Left hindlimb (tissue), 1 donor: ENCODE data around the gene FOXO3B.
"Not testable (repeated sequence)": the region's sequence is repeated elsewhere in the genome, so short reads cannot be mapped to it uniquely, and the experiment has no call there.

Experiments used
- DNase-seq: peaks from one replicate; pipeline ENCODE4 v3.0.0-alpha.2; 2018

The FOXO3B gene

DNA sequence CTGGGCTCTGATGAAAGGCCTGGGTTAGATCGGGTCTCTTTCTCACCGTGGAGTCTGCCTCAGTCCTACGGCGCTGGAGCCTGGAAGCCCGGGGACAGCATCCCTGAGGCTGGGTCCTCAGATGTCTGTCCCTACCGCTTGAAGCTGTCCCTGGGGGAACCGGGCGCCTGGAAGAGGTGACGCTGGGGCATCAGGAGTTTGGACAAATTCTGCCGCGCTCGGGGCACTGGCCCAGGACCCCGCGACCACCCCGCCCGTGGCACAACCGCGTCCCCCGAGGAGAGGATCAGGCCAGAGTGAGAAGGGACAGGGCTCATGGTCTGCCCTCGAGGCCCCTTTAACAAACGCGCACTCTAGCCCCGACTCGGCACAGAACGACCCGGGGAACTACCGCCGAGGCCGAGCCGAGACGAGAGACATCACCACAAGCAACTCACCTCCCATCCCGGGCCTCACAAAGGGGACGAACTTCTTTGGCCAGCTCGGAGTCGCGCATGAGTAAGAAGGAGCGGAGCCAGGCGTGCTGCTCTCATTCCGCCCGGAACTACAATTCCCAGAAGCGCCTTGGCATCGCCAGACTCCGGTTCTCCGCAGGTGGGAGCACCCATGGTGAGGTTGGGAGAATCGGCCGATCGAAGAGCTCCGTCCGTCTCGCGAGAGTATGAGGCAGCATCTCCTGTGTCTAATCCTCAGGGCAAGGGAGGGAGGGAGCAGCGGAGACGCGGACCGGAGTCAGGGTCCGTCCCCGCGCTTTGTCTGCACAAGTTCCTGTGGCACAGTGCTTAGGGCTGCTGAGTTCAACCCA is at the start of gene FOXO3B:
Gene FOXO3B (minus strand): TSS at position 548 of the 805 bp plus-strand sequence. CDS start 663 bp downstream, outside the sequence.
- DNase-seq: peak; percentile 90

GRCh38 chr17:18723509-18723908 is 41.4 kb upstream of the FOXO3B start:
- not testable (repeated sequence) for DNase-seq

GRCh38 chr17:18722612-18723011 is 40.5 kb upstream of the FOXO3B start:
- DNase-seq: not testable (repeated sequence)

- DNase-seq: not testable (repeated sequence)
Observed at GRCh38 chr17:18721775-18722547, 39.8 kb upstream of the FOXO3B start.

- DNase-seq: not testable (repeated sequence)
Observed at GRCh38 chr17:18719428-18720110, 37.5 kb upstream of the FOXO3B start.

DNA sequence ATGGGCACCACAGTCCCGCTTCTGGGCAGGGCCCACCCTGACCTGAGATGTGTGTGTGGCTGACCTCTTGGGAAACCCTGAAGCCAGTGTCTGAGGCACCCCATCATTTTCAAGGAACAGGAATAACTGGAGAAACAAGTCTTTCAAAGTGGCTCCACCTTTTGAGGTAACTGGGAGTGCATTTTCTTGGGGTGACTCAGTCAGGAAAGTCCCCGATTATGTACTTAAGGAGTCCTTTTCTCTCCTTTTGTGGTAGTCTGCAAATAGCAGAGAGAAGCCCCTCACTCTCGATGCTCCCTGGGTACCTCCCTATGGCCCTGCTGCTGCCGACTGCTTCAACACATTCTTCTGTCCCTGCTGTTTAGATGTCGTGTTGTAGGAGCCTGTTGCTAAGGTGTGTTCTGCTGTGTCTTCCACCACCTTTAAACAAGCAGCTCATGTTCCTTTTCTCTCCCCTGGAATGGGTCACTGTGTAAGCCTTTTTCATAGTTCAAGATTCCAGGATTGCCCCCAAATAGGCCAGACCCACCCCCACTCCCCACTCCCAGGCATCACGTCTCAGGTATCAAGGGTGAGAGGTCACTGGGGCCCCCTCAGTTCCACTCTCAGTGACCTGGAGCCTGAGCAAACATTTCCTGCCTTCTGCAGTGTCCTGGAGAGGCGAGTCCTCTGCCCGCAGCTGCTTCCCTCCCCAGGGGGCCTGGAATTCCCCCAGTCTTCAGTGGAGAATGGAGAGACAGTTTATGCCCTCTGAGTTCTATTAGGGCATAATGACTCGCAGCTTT is 36.7 kb upstream of the FOXO3B start:
- peak; percentile 36 for DNase-seq

DNA sequence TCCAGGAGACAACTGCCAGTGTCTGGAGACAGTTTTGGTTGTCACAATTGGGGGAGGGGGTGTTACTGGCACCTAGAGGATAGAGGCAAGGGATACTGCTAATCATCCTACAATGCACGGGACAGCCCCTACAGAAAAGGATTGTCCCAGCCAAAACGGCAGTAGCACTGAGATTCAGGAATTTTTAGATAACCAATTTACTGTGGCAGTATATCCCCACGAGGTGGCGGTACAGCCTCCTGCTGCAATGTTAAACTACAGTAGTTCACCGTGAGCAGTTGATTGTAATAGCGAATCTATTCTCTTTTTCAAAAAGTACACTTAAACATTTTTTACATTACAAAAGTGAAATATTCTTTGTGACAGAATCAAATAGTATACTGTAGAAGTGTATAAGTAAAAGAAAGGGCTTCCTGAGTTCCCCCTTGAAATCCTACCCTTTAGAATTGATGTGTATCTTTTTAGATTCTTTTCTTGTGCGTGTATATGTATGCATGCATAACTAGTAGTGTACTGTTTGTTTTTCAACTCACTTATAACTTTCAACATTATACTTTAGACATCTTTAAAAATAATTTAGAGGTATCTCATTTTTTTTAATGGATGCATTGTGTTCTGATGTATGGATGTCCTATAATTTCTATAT is 30.4 kb upstream of the FOXO3B start:
- peak; percentile 70 for DNase-seq

DNA sequence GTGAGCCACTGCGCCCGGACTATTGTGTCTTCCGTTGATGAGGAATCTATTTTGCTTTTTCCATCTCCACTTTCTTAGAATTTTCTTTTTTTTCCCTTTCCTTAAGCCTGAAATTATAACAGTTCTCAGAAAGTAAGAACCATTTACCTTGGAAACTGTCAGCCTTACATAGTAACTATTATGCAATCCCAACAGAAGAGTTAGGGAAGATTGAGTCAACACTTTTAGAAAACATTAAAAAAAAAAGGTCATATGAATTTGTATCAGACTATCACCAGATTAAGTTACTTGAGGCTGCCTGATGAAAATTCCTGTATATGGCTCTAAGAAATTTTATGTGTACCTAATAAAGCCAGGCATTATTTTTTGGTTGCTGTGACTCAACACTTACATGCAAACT is 26.1 kb upstream of the FOXO3B start:
- not testable (repeated sequence) for DNase-seq

GRCh38 chr17:18705955-18706354 is 23.8 kb upstream of the FOXO3B start:
- DNase-seq: not testable (repeated sequence)

DNA sequence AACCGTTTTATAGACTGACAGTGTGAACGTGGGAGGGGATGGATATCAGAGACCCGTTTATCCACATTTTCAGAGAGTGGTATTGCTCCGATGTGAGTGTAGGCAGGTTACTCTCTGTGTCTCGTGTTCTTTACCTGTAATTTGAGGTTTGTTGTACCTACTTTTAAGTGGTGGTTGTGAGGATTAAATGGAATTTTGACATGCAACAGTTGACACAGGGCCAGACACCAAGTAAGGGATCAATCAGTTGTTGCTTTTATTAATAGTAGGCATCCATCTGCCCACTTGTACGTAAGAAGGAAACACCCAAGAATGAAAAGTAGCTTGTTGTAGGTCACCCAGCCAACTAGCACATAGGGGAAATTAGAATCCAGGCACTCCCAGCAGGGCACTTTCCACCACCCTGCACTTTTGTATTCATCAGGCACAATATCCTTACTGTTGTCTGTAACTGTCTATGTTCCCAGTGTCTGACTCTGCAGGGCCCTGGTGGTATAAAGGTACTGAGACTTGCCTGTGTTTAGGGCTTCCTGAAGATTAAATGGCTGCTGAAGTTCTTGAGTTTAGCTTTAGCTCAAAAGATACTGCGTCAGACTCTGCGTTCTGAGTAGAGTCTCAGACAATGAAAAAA is 16.5 kb upstream of the FOXO3B start:
- DNase-seq: not testable (repeated sequence)

- not testable (repeated sequence) for DNase-seq
Observed at GRCh38 chr17:18695143-18695542, 13.0 kb upstream of the FOXO3B start.

DNA sequence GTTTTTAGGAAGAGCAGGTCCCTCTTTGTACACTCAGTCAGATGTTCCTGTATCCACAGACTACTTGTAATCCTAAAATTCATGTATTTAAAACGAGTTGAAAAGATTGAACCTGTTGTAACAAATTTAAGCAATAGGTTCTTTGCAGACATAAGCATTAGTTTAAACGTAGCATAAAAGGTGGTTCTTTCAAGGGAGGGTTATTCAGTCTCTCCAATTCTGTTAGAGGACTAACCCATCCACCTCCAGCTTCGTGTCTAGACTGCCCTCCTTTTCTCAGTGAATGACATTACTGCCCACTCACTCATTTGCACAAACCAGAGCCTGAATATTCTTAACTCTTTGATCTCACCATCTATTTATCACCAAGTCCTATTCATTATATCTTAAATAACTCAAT is 554 bp upstream of the FOXO3B start:
- DNase-seq: not testable (repeated sequence)

GRCh38 chr17:18677381-18677780 is 4.7 kb downstream of the FOXO3B start:
- not testable (repeated sequence) for DNase-seq

GRCh38 chr17:18676928-18677327 is 5.2 kb downstream of the FOXO3B start:
- DNase-seq: not testable (repeated sequence)

DNA sequence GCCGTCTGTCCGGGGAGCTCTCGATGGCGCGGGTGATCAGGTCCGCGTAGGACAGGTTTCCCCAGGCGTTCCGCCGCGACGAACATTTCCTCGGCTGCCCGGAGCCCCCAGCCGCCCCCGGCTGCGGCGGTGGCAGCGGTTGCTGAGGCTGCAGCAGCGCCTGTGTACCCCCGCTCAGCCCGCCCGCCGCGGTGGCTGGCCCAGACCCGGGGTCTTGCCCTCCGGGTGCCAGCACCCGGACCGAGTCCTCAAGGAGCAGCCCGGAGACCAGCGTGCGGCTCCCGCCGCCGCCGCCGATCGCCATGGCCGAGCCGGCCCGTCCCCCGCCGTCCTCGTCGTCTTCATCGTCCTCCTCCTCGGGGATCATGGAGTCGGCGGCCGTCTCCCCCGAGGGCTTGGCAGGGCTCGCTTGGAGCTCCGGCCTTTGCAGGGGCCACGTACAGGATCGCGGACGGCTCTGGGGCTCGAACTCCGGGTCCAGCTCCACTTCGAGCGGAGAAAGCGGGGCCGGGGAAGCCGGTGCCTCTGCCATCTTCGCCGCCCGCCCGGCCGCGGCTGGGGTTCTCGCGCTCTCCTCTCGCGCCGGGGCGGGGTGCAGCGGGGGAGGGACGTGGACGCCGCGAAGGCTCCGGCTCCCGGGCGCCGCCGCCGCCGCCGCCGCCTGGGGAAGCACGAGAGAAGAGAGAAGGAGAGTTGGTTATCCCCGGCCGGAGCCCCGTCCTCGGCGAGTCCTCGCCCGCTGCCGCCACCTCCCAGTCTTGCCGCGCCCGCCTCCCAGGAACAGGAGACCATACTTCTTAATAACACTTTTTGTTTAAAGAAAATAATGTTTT is 9.5 kb downstream of the FOXO3B start:
- DNase-seq: not testable (repeated sequence)

GRCh38 chr17:18668625-18669024 is 13.5 kb downstream of the FOXO3B start:
- not testable (repeated sequence) for DNase-seq

- DNase-seq: not testable (repeated sequence)
Observed at GRCh38 chr17:18667535-18667934, 14.6 kb downstream of the FOXO3B start.

- not testable (repeated sequence) for DNase-seq
Observed at GRCh38 chr17:18666326-18666725, 15.8 kb downstream of the FOXO3B start.

- DNase-seq: not testable (repeated sequence)
Observed at GRCh38 chr17:18661924-18662624, 20.0 kb downstream of the FOXO3B start.

GRCh38 chr17:18650094-18650493 is 32.0 kb downstream of the FOXO3B start:
- not testable (repeated sequence) for DNase-seq
